Esophagus muscularis mucosa (tissue), 4 donors: Measurements from ENCODE around the gene OSTC. TPM values are rescaled to one million over a fixed set of nuclear protein-coding genes. Genes with fewer than 3 reads are reported as not detected.
A peak's percentile ranks its signal among the peaks of the same experiment; 100 is the strongest.

ENCODE experiments used
- DNase-seq: peaks from one replicate; pipeline ENCODE4 v3.0.0-alpha.2; 2017; ENCODE audit errors: extremely low spot score
- H3K27ac ChIP-seq, 4 donors: fragments of 200-600 bp; sonication (generic); replicated peaks in 1 of 4; 1 replicate in 3 of 4; 2 replicates in 1 of 4; pipeline ENCODE4 v1.5.1; 2016 to 2019; ENCODE audit warnings: mild to moderate bottlenecking in 1 of 4
- H3K27me3 ChIP-seq, 4 donors: fragments of 200-600 bp; sonication (generic); one replicate each; pipeline versions ENCODE4 v1.5.1 to v1.6.0; 2016 to 2019
- H3K36me3 ChIP-seq, 4 donors: fragments of 200-600 bp; sonication (generic); one replicate each; pipeline ENCODE4 v1.5.1; 2016 to 2019
- H3K4me1 ChIP-seq, 4 donors: fragments of 200-600 bp; sonication (generic); one replicate each; pipeline ENCODE4 v1.5.1; 2016 to 2019
- H3K4me3 ChIP-seq, 4 donors: fragments of 200-600 bp; sonication (generic); 1 replicate in 2 of 4; 2 replicates in 2 of 4; pipeline ENCODE4 v1.5.1; 2016 to 2019; ENCODE audit warnings: mild to moderate bottlenecking in 4 of 4, moderate library complexity in 1 of 4
- H3K9me3 ChIP-seq, 4 donors: fragments of 200-600 bp; sonication (generic); 1 replicate in 3 of 4; 2 replicates in 1 of 4; pipeline ENCODE4 v1.5.1; 2016 to 2019
- CTCF ChIP-seq, 3 experiments: fragments of 200-600 bp in 2 of 3; fragments of 450-650 bp in 1 of 3; sonication (generic) in 2 of 3; IDR thresholded peaks; one replicate each; pipeline ENCODE4 v1.5.1; 2017 to 2019; ENCODE audit warnings: antibody characterized with exemption in 3 of 3, mild to moderate bottlenecking in 2 of 3, moderate library complexity in 1 of 3
- EP300 ChIP-seq: sonication (generic); formaldehyde crosslinking; IDR thresholded peaks from one replicate; pipeline ENCODE4 v1.6.1; 2017; ENCODE audit warnings: antibody characterized with exemption
- POLR2A ChIP-seq: fragments of 450-650 bp; IDR thresholded peaks from one replicate; pipeline ENCODE4 v1.6.1; 2017; ENCODE audit warnings: antibody characterized with exemption, moderate library complexity, mild to moderate bottlenecking, low read depth
- POLR2AphosphoS5 ChIP-seq, 2 donors: sonication (generic); formaldehyde crosslinking; IDR thresholded peaks; one replicate each; pipeline ENCODE4 v1.6.1; 2017; ENCODE audit warnings: antibody characterized with exemption in 2 of 2
- WGBS: methylation state at CpG from one replicate; pipeline ENCODE4 v1.1.5; 2018; 5-methylcytosine and 5-hydroxymethylcytosine counted together
- intact Hi-C: fragments of 100-400 bp; cut with DNase I; formaldehyde crosslinking; loops from one replicate; pipeline ENCODE4 v1.15.1; 2023
- total RNA-seq, 4 donors: library from RNA; depleted of rRNA; stranded (reverse); fragments of >200 nt; gene quantifications; one replicate each; pipeline versions ENCODE4 v1.1.0 to v1.2.1, GENCODE V29; 2016

OSTC gene
- total RNA-seq, 4 donors from 2014 or later, result 22.4 to 40.8 (median 35.2) TPM

GRCh38 chr4:108620101-108620932 lies 30.1 kb upstream of the OSTC start, which contains the start of gene RPL34:
RPL34 (plus strand) TSS chr4:108620576; CDS start chr4:108621960, 1,384 bp downstream.
- peaks cover 12 to 46% (median 38%) of the 10 kb centered on the region in 4 donors for H3K4me1 ChIP-seq
- H3K36me3 ChIP-seq, result peaks cover 21 to 38% (median 36%) of the 10 kb centered on the region in 4 donors
- intact Hi-C loops, result no loop called here
- DNase-seq, result peak; percentile 99
- peak; percentile 99 for TF ChIP-seq POLR2AphosphoS5 (IDR thresholded peaks at IDR 0.05)
- no peak for TF ChIP-seq EP300
- TF ChIP-seq POLR2A, result peak; percentile 95
- peak in 1 of 3 experiments; percentile 3 for TF ChIP-seq CTCF (IDR thresholded peaks at IDR 0.05)
- H3K9me3 ChIP-seq, result no peaks in the 10 kb centered on the region
- H3K27me3 ChIP-seq, result no peaks in the 10 kb centered on the region
- peak within 1 kb of the TSS; percentile 83 to 84 (median 84) for H3K27ac ChIP-seq
- peak within 1 kb of the TSS; percentile 63 to 78 (median 72) for H3K4me3 ChIP-seq
- WGBS, result under 1% methylated on average over 32 of the region's 32 CpGs

- Histone ChIP-seq H3K36me3 (peaks cover 30 to 47% (median 45%) of the 10 kb centered on the region in 4 donors), H3K27me3 (no peaks in the 10 kb centered on the region), H3K9me3 (no peaks in the 10 kb centered on the region), H3K27ac (peak overlapping the region; percentile 83 to 84 (median 84)), H3K4me3 (peak overlapping the region; percentile 63 to 78 (median 72)), H3K4me1 (peaks cover 12 to 46% (median 38%) of the 10 kb centered on the region in 4 donors)
- TF ChIP-seq CTCF (IDR thresholded peaks at IDR 0.05) (no peak), POLR2A (no peak), POLR2AphosphoS5 (IDR thresholded peaks at IDR 0.05) (no peak), EP300 (no peak)
- intact Hi-C loops, result no loop called here
- no peak for DNase-seq
- 18% methylated on average over 23 of the region's 23 CpGs for WGBS
Measured at GRCh38 chr4:108620933-108621905, 29.2 kb upstream of the OSTC start.

GRCh38 chr4:108622022-108622421 lies 28.4 kb upstream of the OSTC start:
- intact Hi-C loops, result no loop called here
- H3K27ac ChIP-seq, result peak overlapping the region in 1 of 4 donors; percentile 83
- H3K27me3 ChIP-seq, result no peaks in the 10 kb centered on the region
- no peaks in the 10 kb centered on the region for H3K9me3 ChIP-seq
- WGBS, result 94% methylated on average over 4 of the region's 4 CpGs
- peaks cover 12 to 46% (median 38%) of the 10 kb centered on the region in 4 donors for H3K4me1 ChIP-seq
- H3K36me3 ChIP-seq, result peaks cover 38 to 55% (median 53%) of the 10 kb centered on the region in 4 donors
- no peak for TF ChIP-seq POLR2A
- no peak for TF ChIP-seq POLR2AphosphoS5 (IDR thresholded peaks at IDR 0.05)
- no peak for TF ChIP-seq EP300
- TF ChIP-seq CTCF (IDR thresholded peaks at IDR 0.05), result no peak
- H3K4me3 ChIP-seq, result no peak overlapping the region
- DNase-seq, result no peak

- DNase-seq, result no peak
Measured at GRCh38 chr4:108622828-108623227, 27.6 kb upstream of the OSTC start.

More at GRCh38 chr4:108622828-108623227, 27.6 kb upstream of the OSTC start:
- TF ChIP-seq CTCF (IDR thresholded peaks at IDR 0.05), result no peak
- TF ChIP-seq POLR2AphosphoS5 (IDR thresholded peaks at IDR 0.05), result no peak
- TF ChIP-seq POLR2A, result no peak
- TF ChIP-seq EP300, result no peak
- Histone ChIP-seq H3K27ac (no peak overlapping the region), H3K4me3 (no peak overlapping the region), H3K27me3 (no peaks in the 10 kb centered on the region), H3K36me3 (peaks cover 44 to 63% (median 61%) of the 10 kb centered on the region in 4 donors), H3K9me3 (no peaks in the 10 kb centered on the region), H3K4me1 (peaks cover 12 to 46% (median 38%) of the 10 kb centered on the region in 4 donors)
- 94% methylated on average over 5 of the region's 5 CpGs for WGBS
- intact Hi-C loops, result no loop called here
